CD4-positive, alpha-beta T cell treated with Interferon gamma for 1 hour (primary cell): ENCODE results near the gene MCM5.
"Not testable (repeated sequence)": the region's sequence is repeated elsewhere in the genome, so short reads cannot be mapped to it uniquely, and the experiment has no call there.

Experiments
- DNase-seq: peaks from one replicate; pipeline ENCODE4 v3.0.0-alpha.2; 2020

MCM5 gene

GRCh38 chr22:35454416-35455054, 54.6 kb downstream of the MCM5 start:
- no peak for DNase-seq

GRCh38 chr22:35455529-35455928, 55.6 kb downstream of the MCM5 start:
- no peak for DNase-seq

- no peak for DNase-seq
Measured at GRCh38 chr22:35456757-35457156, 56.8 kb downstream of the MCM5 start.

GRCh38 chr22:35457729-35458546, 58.0 kb downstream of the MCM5 start:
- DNase-seq: no peak

GRCh38 chr22:35458547-35459422, 58.8 kb downstream of the MCM5 start:
- DNase-seq: no peak

- DNase-seq: no peak
Measured at GRCh38 chr22:35459423-35459894, 59.5 kb downstream of the MCM5 start.

GRCh38 chr22:35459976-35460375, 60.0 kb downstream of the MCM5 start:
- DNase-seq: not testable (repeated sequence)

GRCh38 chr22:35460688-35461087, 60.7 kb downstream of the MCM5 start:
- no peak for DNase-seq

GRCh38 chr22:35462498-35463230, 62.7 kb downstream of the MCM5 start:
- DNase-seq: no peak

- no peak for DNase-seq
Measured at GRCh38 chr22:35463231-35463933, 63.4 kb downstream of the MCM5 start.

- no peak for DNase-seq
Measured at GRCh38 chr22:35464399-35464798, 64.5 kb downstream of the MCM5 start.

GRCh38 chr22:35465109-35465701, 65.3 kb downstream of the MCM5 start:
- DNase-seq: no peak

GRCh38 chr22:35467681-35468434, 67.9 kb downstream of the MCM5 start:
- no peak for DNase-seq

- DNase-seq: no peak
Measured at GRCh38 chr22:35470903-35471321, 71.0 kb downstream of the MCM5 start.

GRCh38 chr22:35471566-35471965, 71.6 kb downstream of the MCM5 start:
- DNase-seq: not testable (repeated sequence)

- no peak for DNase-seq
Measured at GRCh38 chr22:35472488-35472887, 72.5 kb downstream of the MCM5 start.

GRCh38 chr22:35473971-35474370, 74.0 kb downstream of the MCM5 start:
- no peak for DNase-seq
